ENCODE data around the gene HEY2. TPM values are rescaled to one million over a fixed set of nuclear protein-coding genes. Genes with fewer than 3 reads are reported as not detected.
"Not testable (repeated sequence)": the region's sequence is repeated elsewhere in the genome, so short reads cannot be mapped to it uniquely, and the experiment has no call there.

The HEY2 gene
- polyA plus RNA-seq, 3 donors: 7.6 to 7.8 (median 7.7) TPM

- DNase-seq (ENCODE audit: low read depth in 3 of 3, low spot score in 2 of 3): no peak
These were observed 43.2 kb downstream of the HEY2 start for GRCh38 chr6:125792680-125793079.

GRCh38 chr6:125793280-125793679 is 43.8 kb downstream of the HEY2 start:
- no peak for DNase-seq (ENCODE audit: low read depth in 3 of 3, low spot score in 2 of 3)

GRCh38 chr6:125793863-125794262 is 44.4 kb downstream of the HEY2 start:
- DNase-seq (ENCODE audit: low read depth in 3 of 3, low spot score in 2 of 3): no peak

- DNase-seq (ENCODE audit: low read depth in 3 of 3, low spot score in 2 of 3): no peak
These were observed 45.1 kb downstream of the HEY2 start for GRCh38 chr6:125794342-125795137.

- DNase-seq (ENCODE audit: low read depth in 3 of 3, low spot score in 2 of 3): no peak
These were observed 45.9 kb downstream of the HEY2 start for GRCh38 chr6:125795301-125795700.

GRCh38 chr6:125797120-125797885 is 47.9 kb downstream of the HEY2 start:
- no peak for DNase-seq (ENCODE audit: low read depth in 3 of 3, low spot score in 2 of 3)

- DNase-seq (ENCODE audit: low read depth in 3 of 3, low spot score in 2 of 3): no peak
These were observed 48.5 kb downstream of the HEY2 start for GRCh38 chr6:125797886-125798444.

- DNase-seq (ENCODE audit: low read depth in 3 of 3, low spot score in 2 of 3): no peak
These were observed 49.5 kb downstream of the HEY2 start for GRCh38 chr6:125798734-125799508.

GRCh38 chr6:125802383-125802782 is 53.0 kb downstream of the HEY2 start:
- no peak for DNase-seq (ENCODE audit: low read depth in 3 of 3, low spot score in 2 of 3)

- DNase-seq (ENCODE audit: low read depth in 3 of 3, low spot score in 2 of 3): no peak
These were observed 53.5 kb downstream of the HEY2 start for GRCh38 chr6:125802943-125803377.

GRCh38 chr6:125804264-125804663 is 54.8 kb downstream of the HEY2 start:
- DNase-seq (ENCODE audit: low read depth in 3 of 3, low spot score in 2 of 3): no peak

- not testable (repeated sequence) for DNase-seq (ENCODE audit: low read depth in 3 of 3, low spot score in 2 of 3)
These were observed 55.5 kb downstream of the HEY2 start for GRCh38 chr6:125804866-125805425.

- no peak for DNase-seq (ENCODE audit: low read depth in 3 of 3, low spot score in 2 of 3)
These were observed 57.4 kb downstream of the HEY2 start for GRCh38 chr6:125806813-125807212.

GRCh38 chr6:125807293-125807692 is 57.9 kb downstream of the HEY2 start:
- DNase-seq (ENCODE audit: low read depth in 3 of 3, low spot score in 2 of 3): no peak

GRCh38 chr6:125808060-125808459 is 58.6 kb downstream of the HEY2 start:
- DNase-seq (ENCODE audit: low read depth in 3 of 3, low spot score in 2 of 3): no peak

- no peak for DNase-seq (ENCODE audit: low read depth in 3 of 3, low spot score in 2 of 3)
These were observed 59.2 kb downstream of the HEY2 start for GRCh38 chr6:125808591-125808990.

- DNase-seq (ENCODE audit: low read depth in 3 of 3, low spot score in 2 of 3): no peak
These were observed 60.2 kb downstream of the HEY2 start for GRCh38 chr6:125809570-125810170.

- DNase-seq (ENCODE audit: low read depth in 3 of 3, low spot score in 2 of 3): no peak
These were observed 61.0 kb downstream of the HEY2 start for GRCh38 chr6:125810445-125810844.

All from right renal cortex interstitium (tissue), 3 donors.